SH-SY5Y (cell line): Measurements from ENCODE around the gene LHX8.

Experiments used
- GATA2 ChIP-seq: IDR thresholded peaks from 2 replicates; pipeline ENCODE4 v1.6.1; 2011; ENCODE audit warnings: mild to moderate bottlenecking, low read depth, low read length
- GATA3 ChIP-seq: IDR thresholded peaks from 2 replicates; pipeline ENCODE4 v1.6.1; 2011; ENCODE audit warnings: low read depth, mild to moderate bottlenecking, low read length, moderate library complexity

Gene LHX8

GRCh38 chr1:75133750-75134646, at the start of gene LHX8:
Gene LHX8, plus strand, starts transcription at chr1:75134388. Its CDS starts 2,227 bp downstream, at chr1:75136615.
- no peak for TF ChIP-seq GATA3
- no peak for TF ChIP-seq GATA2

- TF ChIP-seq GATA3 = no peak
- no peak for TF ChIP-seq GATA2
Measured at GRCh38 chr1:75085931-75086330, 48.3 kb upstream of the LHX8 start.

GRCh38 chr1:75087278-75087677, 46.9 kb upstream of the LHX8 start:
- no peak for TF ChIP-seq GATA3
- no peak for TF ChIP-seq GATA2

- no peak for TF ChIP-seq GATA2
- TF ChIP-seq GATA3 = no peak
Measured at GRCh38 chr1:75092141-75092540, 42.0 kb upstream of the LHX8 start.

GRCh38 chr1:75097654-75098053, 36.5 kb upstream of the LHX8 start:
- TF ChIP-seq GATA2 = no peak
- no peak for TF ChIP-seq GATA3

- no peak for TF ChIP-seq GATA3
- TF ChIP-seq GATA2 = no peak
Measured at GRCh38 chr1:75099581-75099980, 34.6 kb upstream of the LHX8 start.

- TF ChIP-seq GATA3 (no peak), GATA2 (no peak)
Measured at GRCh38 chr1:75100481-75101092, 33.6 kb upstream of the LHX8 start.

- TF ChIP-seq GATA3 (no peak), GATA2 (no peak)
Measured at GRCh38 chr1:75115654-75116053, 18.5 kb upstream of the LHX8 start.

GRCh38 chr1:75123756-75124155, 10.4 kb upstream of the LHX8 start:
- TF ChIP-seq GATA2 (no peak), GATA3 (no peak)

GRCh38 chr1:75124510-75124909, 9.7 kb upstream of the LHX8 start:
- TF ChIP-seq GATA3 = no peak
- no peak for TF ChIP-seq GATA2

- TF ChIP-seq GATA2 (no peak), GATA3 (no peak)
Measured at GRCh38 chr1:75125161-75125726, 8.9 kb upstream of the LHX8 start.

GRCh38 chr1:75126611-75127101, 7.5 kb upstream of the LHX8 start:
- TF ChIP-seq GATA2 (no peak), GATA3 (no peak)

GRCh38 chr1:75127916-75128717, 6.1 kb upstream of the LHX8 start:
- no peak for TF ChIP-seq GATA3
- no peak for TF ChIP-seq GATA2

- TF ChIP-seq GATA3 (no peak), GATA2 (no peak)
Measured at GRCh38 chr1:75129660-75129982, 4.6 kb upstream of the LHX8 start.

GRCh38 chr1:75129983-75130789, 4.0 kb upstream of the LHX8 start:
- TF ChIP-seq GATA2 = no peak
- TF ChIP-seq GATA3 = no peak
